Measurements from ENCODE around the gene ARL1.

DNA sequence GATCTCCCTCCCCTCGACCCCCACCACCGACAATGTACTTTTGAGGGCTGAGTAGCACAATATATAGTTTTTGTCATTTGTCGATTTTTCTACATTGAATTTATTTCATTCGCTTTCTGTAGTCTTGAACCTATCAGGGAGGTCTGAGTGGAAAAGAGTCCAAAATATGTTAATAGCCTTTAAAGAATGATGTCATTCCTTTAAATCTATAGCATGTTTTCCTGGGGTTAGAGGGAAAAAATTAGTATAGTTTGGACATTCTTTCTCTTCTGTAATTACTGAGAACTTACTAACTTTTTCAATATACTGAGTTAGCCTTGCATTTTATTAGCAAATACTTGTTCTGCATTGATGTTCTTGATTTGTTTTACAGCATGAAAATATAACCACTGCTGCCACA, 55.9 kb downstream of the ARL1 start:
- TF ChIP-seq, protein P1, sequence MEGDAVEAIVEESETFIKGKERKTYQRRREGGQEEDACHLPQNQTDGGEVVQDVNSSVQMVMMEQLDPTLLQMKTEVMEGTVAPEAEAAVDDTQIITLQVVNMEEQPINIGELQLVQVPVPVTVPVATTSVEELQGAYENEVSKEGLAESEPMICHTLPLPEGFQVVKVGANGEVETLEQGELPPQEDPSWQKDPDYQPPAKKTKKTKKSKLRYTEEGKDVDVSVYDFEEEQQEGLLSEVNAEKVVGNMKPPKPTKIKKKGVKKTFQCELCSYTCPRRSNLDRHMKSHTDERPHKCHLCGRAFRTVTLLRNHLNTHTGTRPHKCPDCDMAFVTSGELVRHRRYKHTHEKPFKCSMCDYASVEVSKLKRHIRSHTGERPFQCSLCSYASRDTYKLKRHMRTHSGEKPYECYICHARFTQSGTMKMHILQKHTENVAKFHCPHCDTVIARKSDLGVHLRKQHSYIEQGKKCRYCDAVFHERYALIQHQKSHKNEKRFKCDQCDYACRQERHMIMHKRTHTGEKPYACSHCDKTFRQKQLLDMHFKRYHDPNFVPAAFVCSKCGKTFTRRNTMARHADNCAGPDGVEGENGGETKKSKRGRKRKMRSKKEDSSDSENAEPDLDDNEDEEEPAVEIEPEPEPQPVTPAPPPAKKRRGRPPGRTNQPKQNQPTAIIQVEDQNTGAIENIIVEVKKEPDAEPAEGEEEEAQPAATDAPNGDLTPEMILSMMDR (IDR thresholded peaks at IDR 0.05 in 4 of 5, conservative IDR thresholded peaks at IDR 0.05 in 1 of 5): no peak
- TF ChIP-seq POLR2A (IDR thresholded peaks at IDR 0.05): no peak
